Lung microvascular endothelial cell (primary cell): ENCODE results near the gene DIAPH1. TPM values are rescaled to one million over a fixed set of nuclear protein-coding genes. Genes with fewer than 3 reads are reported as not detected.

Source experiments
- DNase-seq, 2 donors: peaks; one replicate each; pipeline versions ENCODE4 v3.0.0 to v3.0.0-alpha.2; 2010; ENCODE audit warnings: low read depth in 2 of 2
- total RNA-seq: library from RNA; depleted of rRNA; stranded (reverse); fragments of >200 nt; gene quantifications from 2 replicates; pipeline ENCODE4 v1.2.1, GENCODE V29; 2014

Gene DIAPH1
- total RNA-seq, 1 donor from 2014 or later = 28.8 TPM

- DNase-seq = no peak
These were observed 134.5 kb downstream of the DIAPH1 start for GRCh38 chr5:141484310-141484640.

GRCh38 chr5:141483902-141484301 is 134.9 kb downstream of the DIAPH1 start:
- no peak for DNase-seq

GRCh38 chr5:141479776-141480175 is 139.0 kb downstream of the DIAPH1 start:
- no peak for DNase-seq

- DNase-seq = no peak
These were observed 140.4 kb downstream of the DIAPH1 start for GRCh38 chr5:141478321-141478945.

- no peak for DNase-seq
These were observed 141.0 kb downstream of the DIAPH1 start for GRCh38 chr5:141477815-141478214.

- no peak for DNase-seq
These were observed 141.7 kb downstream of the DIAPH1 start for GRCh38 chr5:141477044-141477575.

GRCh38 chr5:141476132-141476911 is 142.5 kb downstream of the DIAPH1 start:
- peak; percentile 74 to 81 for DNase-seq

- DNase-seq = peak; percentile 94 to 96
These were observed 143.1 kb downstream of the DIAPH1 start, which contains the start of gene PCDHGC3 for GRCh38 chr5:141475625-141476131. Gene PCDHGC3, plus strand, starts transcription at chr5:141475966. Its CDS starts 151 bp downstream, at chr5:141476117.

GRCh38 chr5:141465351-141465750 is 153.4 kb downstream of the DIAPH1 start:
- DNase-seq = no peak

Other genes starting within 250 kb of the DIAPH1 start
- gene PCDHGB3, start 248.8 kb downstream of the DIAPH1 start, total RNA-seq = 2.0 and 3.8 TPM in 2 replicates
- 1.7 and 2.4 TPM in 2 replicates for gene PCDHGA6, start 245.1 kb downstream of the DIAPH1 start, total RNA-seq
- gene PCDHGA7, start 236.3 kb downstream of the DIAPH1 start, total RNA-seq = 0.65 and 0.99 TPM in 2 replicates
- 8.3 and 10.1 TPM in 2 replicates for gene PCDHGB4, start 231.3 kb downstream of the DIAPH1 start, total RNA-seq
- 1.1 and 1.2 TPM in 2 replicates for gene PCDHGA8, start 226.4 kb downstream of the DIAPH1 start, total RNA-seq
- 7.4 and 9.5 TPM in 2 replicates for gene PCDHGB5, start 221.1 kb downstream of the DIAPH1 start, total RNA-seq
- gene PCDHGA9, start 216.2 kb downstream of the DIAPH1 start, total RNA-seq = 0.87 and 2.2 TPM in 2 replicates
- gene PCDHGB6, start 211.0 kb downstream of the DIAPH1 start, total RNA-seq = 1.3 and 2.4 TPM in 2 replicates
- gene PCDHGA10, start 206.0 kb downstream of the DIAPH1 start, total RNA-seq = 2.6 and 5.0 TPM in 2 replicates
- gene PCDHGB7, start 201.3 kb downstream of the DIAPH1 start, total RNA-seq = 4.1 and 6.2 TPM in 2 replicates
- 4.1 and 4.4 TPM in 2 replicates for gene PCDHGA11, start 197.9 kb downstream of the DIAPH1 start, total RNA-seq
- 1.8 and 2.8 TPM in 2 replicates for gene PCDHGA12, start 188.5 kb downstream of the DIAPH1 start, total RNA-seq
- gene PCDHGC3, start 143.0 kb downstream of the DIAPH1 start, total RNA-seq = 10.2 and 10.9 TPM in 2 replicates
- gene PCDHGC4, start 134.0 kb downstream of the DIAPH1 start, total RNA-seq = 0.65 and 0.79 TPM in 2 replicates
- under 0.01 and 0.40 TPM in 2 replicates for gene PCDHGC5, start 129.9 kb downstream of the DIAPH1 start, total RNA-seq
- 45.0 and 48.2 TPM in 2 replicates for gene HDAC3, start 17.8 kb upstream of the DIAPH1 start, total RNA-seq
- gene RELL2, start 18.0 kb upstream of the DIAPH1 start, total RNA-seq = 5.6 and 6.1 TPM in 2 replicates
- gene FCHSD1, start 32.4 kb upstream of the DIAPH1 start, total RNA-seq = 9.3 and 10.5 TPM in 2 replicates
- gene ARAP3, start 63.2 kb upstream of the DIAPH1 start, total RNA-seq = 22.4 and 30.8 TPM in 2 replicates